ENCODE measurements around the gene DOCK8.
"Not testable (repeated sequence)": the region's sequence is repeated elsewhere in the genome, so short reads cannot be mapped to it uniquely, and the experiment has no call there.

Gene DOCK8

DNA sequence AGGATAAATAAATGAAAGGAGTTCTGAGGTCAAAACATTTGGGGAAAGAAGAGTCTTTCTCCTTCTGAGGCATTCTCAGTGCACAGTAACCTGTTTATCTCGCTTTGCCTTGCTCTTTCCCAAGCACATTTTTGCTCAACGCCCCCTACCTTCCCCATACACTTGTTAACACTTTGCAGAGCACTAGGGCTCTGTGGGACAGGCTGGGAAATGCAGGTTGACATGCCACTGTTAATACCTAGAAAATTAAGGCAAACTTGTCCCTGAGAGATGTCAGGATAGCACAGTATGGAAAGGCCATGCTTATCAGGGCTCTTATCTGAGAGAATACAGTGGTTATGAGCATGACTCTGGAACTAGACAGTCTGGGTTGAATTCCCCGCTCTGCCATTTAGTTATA is 152.0 kb downstream of the DOCK8 start:
- peak; percentile 18 for DNase-seq (ENCODE audit: low spot score)

DNA sequence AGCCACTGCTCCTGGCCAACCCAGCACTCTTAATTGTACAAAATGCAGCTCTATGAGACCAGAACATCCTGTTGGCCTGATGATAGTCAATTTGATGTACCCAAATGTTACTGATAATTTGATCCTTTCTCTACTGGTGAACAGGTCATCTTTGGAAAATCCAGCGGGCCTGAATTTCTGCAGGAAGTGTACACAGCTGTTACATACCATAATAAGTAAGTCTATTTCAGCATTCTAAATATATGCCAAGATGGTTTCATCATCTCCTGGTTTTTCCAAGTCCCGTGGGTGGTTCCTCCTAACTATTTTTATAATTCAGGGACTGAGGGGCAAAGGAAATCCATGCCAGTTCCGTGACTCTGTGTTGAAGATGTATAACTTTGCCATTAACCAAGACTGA is 155.4 kb downstream of the DOCK8 start:
- no peak for DNase-seq (ENCODE audit: low spot score)

DNA sequence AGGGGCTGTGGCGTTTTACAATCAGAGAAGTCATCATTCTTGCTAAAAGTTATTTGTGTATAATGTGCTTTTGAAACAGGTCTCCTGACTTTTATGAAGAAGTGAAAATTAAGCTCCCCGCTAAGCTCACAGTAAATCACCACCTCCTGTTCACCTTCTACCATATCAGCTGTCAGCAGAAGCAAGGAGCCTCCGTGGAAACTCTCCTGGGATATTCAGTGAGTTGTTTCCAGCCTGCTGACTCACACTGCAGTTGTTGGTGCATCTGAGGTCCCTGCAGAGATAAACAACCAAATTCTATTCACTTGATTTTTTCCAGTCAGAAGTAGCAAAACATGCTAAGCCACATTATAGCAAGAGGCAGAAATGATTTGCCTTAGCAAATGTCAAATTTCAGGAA is 156.7 kb downstream of the DOCK8 start:
- no peak for DNase-seq (ENCODE audit: low spot score)

DNA sequence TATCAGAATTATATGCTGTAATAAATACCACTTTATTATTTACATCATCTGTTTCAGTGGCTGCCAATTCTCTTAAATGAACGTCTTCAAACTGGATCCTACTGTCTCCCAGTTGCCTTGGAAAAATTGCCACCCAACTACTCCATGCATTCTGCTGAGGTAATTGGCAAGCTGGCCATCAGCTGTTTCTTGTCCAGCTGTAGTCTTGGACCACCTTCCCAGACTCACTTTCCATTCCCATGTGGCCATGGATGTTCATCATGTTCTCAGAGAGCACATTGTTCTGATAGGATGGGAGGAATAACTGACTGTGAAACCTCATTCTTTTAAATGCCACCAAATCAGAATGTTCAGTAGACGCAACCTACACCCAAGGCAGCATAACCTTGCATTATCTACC is 157.5 kb downstream of the DOCK8 start:
- no peak for DNase-seq (ENCODE audit: low spot score)

DNA sequence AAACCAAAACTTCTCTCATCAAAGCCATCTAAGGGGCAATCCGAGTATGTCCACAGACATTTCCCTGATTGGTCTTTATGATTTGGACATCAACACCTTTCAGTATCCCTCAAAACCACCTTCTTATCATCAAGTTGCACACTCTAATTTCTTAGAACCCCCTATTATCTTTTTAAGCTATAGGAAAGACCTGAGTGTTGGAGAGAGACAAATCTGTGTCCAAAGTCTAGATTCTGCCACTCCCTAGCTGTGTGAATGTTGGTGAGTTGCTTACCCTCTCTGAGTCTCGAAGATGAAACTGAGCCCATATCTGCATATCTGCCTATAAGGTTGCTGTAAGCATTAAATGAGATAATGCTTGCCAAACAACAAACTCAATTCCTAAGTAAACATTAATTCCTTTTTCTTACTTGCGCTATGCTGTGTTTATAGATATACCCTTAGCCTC is 159.1 kb downstream of the DOCK8 start:
- DNase-seq (ENCODE audit: low spot score) = no peak

DNA sequence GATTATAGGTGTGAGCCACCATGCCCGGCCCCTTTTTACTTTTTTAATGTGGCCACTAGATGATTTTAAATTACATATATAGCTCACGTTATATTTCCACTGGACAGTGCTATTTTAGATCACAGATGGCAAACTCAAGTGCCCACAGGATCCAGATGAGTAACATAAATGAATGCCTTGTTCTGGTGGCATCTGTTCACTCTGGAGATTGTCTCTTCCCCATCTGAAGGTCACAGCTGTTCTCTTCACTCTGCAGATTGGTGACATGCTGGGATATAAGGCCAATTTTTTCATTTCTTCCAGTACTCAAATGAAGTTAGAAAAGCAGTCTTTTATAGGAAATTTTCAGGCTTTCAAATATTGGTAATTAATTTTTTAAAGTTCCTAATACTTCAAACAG is 160.1 kb downstream of the DOCK8 start:
- DNase-seq (ENCODE audit: low spot score) = no peak

DNA sequence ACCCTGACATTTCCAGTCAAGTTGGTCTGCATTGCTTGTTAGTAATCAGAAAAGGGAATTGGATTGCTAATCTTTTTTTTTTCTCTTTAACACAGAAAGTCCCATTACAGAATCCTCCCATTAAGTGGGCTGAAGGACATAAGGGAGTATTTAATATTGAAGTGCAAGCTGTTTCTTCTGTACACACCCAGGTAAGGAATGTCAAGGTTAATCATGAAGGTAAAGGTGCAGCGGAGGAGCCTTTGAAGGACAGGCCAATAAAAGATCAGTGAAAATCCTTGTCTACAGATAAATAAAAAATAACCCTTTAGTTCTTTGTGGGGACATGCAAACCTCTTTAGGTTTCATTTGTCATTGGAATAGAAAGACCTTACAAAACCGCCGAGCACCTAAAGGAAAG is 161.4 kb downstream of the DOCK8 start:
- no peak for DNase-seq (ENCODE audit: low spot score)

DNA sequence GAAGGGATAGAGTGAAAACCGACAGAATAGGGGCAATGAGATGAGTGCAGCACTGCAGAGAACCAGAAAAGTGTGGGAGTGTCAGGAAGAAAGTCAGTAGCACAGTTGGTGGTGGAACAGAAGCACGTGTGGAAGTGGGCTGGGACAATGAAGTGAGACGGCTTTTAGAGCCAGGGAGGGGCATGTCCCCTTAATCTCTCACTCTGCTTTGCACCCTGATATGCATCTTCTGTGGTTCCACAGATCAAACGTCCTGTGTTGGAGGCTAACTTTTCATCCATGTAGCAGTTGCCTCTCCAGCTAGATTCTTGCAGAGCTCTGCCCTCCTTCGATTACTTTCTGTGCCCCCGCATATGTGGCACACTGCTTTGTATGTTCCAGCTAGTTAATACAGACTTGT is 163.6 kb downstream of the DOCK8 start:
- DNase-seq (ENCODE audit: low spot score) = no peak

DNA sequence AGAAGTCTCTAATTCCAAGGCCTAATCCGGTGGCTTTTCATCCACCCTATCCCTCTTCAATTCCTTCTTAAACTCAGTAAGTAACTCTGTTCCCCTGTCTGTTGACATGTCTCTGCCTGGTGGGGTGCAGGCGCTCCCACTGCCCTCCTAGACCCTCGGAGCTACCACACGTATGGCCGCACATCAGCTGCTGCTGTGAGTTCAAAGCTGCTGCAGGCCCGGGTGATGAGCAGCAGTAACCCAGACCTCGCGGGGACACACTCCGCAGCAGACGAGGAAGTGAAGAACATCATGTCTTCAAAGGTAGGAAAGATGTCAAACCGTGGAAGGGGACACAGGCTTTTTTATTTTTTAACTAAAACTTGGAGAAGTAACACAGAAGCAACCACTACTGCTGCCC is 167.7 kb downstream of the DOCK8 start:
- no peak for DNase-seq (ENCODE audit: low spot score)

DNA sequence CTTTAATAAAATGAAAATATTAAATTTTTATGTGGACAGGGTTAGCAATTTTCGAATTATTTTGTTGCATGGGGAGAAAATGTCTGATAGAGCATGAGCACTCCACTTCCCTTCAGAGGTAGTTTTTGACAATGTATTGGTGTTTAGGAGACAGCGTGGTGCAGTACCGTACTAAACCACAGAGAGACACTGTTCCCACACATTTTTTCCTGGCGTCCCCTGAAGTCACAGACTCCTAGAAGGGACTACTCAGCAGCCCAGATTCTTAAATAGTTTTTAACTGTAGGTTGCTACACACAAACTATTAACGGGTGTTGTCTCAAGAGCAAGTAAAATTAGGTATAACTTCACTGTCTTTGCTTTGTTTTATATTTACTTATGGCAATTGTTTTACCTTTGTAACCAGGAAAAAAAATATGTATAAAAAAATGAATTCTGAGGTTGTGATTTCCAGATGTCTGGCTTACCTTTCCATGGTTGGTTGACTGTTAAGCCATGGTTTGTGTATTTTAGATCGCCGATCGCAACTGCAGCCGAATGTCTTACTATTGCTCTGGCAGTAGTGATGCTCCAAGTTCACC is 171.2 kb downstream of the DOCK8 start:
- peak; percentile 72 for DNase-seq (ENCODE audit: low spot score)

DNA sequence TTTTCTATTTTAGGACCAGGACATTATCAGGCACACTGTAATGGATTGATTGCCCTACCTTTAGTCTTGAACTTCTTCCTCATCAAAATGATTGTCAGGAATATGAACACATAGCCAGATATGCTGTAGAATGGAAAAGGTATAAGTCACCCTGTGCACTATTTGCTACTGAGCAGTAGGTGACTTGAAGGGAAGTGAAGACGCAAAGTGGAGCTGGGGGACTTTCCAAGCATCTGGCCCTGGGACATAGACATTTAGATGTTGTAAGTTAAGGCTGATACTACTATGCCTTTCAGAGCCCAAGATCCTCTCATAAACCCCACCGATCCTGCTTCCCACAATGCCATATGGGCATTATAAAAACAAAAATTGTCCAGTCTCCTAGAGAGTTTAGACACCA is 174.5 kb downstream of the DOCK8 start:
- no peak for DNase-seq (ENCODE audit: low spot score)

DNA sequence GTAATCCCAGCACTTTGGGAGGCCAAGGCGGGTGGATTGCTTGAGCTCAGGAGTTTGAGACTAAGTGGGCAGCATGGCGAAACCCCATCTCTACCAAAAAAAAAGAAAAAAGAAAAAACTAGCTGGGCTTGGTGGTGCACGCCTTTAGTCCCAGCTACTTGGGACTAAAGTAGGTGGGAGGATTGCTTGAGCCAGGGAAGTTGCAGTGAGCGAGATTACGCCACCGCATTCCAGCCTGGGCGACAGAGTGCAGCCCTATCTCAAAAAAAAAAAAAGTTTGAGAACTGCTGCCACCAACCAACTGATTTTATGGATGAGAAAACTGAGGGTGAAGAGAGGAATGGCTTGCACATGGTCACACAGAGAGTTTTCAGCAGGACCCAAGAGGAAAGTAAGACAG is 175.1 kb downstream of the DOCK8 start:
- no peak for DNase-seq (ENCODE audit: low spot score)

DNA sequence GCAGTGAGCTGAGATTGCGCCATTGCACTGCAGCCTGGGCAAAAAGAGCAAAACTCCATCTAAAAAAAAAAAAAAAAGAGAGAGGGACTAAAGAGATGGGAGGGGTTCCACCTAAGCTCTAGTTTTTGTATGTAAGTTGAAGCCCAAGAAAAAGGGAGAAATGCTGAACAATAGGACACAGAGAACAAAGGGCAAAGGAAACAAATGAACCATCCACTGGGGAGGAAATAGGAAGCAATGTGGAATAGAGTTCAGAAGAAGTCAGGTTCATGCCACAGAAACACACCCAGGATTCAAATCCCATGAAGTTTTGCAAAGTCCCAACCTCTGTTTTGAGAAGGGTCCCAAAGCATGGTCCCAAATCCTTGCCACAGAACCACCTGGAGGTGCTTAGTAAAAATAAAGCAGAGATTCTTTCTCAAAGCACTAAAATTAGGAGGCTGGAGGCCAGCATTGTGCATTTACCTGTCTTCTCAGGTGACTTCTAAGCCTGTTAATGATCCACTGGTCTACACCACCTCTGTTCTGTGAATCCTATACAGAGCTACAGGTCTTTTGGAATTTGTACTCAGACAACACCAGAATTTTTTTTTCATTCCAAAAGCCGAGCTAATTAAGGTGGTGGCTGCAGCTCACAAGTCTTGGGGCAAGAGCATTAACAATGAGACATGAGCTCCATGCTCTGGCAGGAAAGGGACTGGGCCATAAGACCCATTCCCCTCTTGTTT is 177.6 kb downstream of the DOCK8 start:
- no peak for DNase-seq (ENCODE audit: low spot score)

DNA sequence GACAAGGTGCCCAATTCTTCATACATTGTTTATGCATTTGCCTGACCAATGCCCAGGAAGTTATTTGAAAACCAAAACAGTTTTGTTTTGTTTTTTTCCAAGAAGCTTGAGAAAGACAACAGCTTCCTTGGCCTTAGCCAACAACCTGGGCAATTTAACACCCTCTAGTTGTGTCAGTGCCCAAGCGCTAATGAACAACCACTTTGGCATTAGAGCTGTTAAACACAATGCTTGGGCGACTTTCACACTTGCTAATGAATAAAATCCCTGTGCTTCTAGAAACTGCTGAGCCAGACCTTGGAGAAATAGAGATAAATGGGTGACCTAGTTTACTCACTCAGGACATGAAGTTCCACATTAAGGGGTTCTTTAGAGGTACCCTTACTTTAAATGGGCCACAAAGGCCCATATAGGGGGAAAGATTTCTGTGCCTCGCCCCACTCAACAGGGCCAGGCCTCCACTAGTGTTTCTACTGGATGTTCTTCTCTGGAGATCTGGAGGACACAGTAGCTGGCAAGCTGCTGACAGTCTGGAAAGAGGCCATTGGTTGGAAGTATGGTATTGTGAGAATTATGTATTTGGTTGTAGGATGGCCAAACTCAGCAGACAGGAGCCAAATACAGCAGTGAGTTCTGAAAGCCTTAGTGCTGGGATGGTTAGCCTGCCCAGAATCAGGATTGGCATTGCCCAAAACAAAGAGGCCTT is 179.8 kb downstream of the DOCK8 start:
- no peak for DNase-seq (ENCODE audit: low spot score)

DNA sequence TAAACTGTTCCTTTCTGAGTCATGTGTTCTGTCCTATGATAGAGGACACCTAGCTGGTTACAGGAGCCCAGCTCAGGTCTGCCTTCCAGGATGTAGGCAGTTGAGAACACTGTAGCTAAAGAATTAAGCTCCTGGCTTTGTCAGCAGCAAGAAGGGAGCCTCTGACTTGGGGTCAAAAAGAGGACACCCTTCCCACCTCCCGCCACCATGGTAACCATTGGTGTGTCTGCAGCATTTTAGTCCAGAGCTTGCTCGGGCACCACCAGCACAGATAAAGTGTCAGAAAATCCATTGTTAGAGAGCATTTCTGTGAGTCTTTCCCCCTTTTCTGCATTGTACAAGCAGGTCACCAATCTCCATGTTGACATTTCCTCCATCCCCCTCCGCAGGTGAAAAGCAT is 181.7 kb downstream of the DOCK8 start:
- no peak for DNase-seq (ENCODE audit: low spot score)

DNA sequence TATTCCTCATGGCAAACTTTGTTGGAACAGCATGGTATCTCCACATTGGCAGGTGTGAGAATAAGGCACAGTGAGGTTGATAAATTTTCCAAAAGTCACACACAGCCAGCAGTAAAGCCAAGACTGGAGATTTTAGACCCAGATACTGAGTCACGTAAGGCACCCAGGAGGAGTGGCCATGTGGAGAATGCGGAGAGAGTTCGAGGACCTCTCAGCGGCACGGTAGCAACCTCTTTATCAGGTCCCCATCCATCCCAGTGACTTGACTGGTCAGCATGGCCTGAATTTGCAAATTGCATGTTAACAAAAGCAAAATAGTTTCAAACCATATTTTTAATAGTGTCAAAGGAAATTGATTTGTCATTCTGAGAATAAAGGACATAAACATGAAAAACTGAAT is 183.4 kb downstream of the DOCK8 start:
- DNase-seq (ENCODE audit: low spot score) = no peak

DNA sequence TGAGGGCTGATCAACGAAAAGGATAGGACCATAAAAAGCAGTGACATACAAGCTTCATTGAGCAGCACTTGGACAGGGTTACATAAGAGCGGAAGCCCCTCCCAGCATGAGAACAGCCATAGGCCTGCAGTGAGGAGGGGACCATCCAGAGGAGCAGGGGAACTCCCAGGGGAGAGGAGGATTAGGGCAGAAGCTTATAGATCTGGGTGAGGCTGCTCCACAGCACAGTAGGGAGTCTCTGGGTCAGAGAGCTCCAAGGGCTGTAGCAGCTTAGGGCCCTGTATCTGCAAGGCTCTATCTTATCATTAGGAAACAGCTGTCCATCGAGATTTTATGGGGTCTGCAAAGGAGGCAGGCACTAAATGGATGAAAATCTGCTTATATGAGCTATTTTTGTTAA is 186.6 kb downstream of the DOCK8 start:
- no peak for DNase-seq (ENCODE audit: low spot score)

DNA sequence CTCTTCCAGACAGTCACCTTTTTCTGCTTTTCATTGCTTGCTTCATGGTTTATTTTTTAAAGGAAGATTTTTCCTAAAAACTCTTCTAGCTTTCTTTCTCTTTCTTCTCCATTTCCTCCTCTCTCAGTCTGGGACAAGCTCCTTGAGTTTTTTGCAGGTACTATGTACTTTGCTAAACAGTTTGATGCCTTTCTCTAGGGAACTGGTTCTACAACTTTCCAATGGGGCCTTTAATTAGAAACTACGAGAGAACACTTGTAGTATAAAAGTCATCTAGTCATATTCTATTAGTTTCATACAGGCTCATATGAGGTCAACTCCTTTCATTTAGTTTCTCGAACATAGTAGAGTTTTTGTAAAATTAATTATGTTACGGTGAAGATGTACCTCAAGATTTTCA is 189.6 kb downstream of the DOCK8 start:
- DNase-seq (ENCODE audit: low spot score) = no peak

DNA sequence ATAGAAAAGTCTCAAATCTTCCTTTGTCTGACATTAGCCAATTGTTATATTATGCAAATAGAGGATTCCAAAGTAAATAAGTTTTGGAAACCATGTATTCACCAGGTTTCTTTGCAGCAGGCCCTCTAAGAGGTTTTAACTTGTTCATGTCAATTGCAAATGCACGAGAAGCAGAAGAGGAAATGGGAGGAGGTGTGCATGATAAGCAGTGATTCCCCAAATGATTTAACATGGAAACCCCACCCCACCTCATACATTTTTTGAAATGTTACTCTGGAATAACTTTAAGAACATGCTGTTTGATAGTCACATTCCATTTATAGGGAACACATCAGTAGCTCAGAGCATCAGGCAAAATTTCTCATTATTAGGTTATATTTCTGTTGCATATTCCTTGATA is 190.7 kb downstream of the DOCK8 start:
- no peak for DNase-seq (ENCODE audit: low spot score)

DNA sequence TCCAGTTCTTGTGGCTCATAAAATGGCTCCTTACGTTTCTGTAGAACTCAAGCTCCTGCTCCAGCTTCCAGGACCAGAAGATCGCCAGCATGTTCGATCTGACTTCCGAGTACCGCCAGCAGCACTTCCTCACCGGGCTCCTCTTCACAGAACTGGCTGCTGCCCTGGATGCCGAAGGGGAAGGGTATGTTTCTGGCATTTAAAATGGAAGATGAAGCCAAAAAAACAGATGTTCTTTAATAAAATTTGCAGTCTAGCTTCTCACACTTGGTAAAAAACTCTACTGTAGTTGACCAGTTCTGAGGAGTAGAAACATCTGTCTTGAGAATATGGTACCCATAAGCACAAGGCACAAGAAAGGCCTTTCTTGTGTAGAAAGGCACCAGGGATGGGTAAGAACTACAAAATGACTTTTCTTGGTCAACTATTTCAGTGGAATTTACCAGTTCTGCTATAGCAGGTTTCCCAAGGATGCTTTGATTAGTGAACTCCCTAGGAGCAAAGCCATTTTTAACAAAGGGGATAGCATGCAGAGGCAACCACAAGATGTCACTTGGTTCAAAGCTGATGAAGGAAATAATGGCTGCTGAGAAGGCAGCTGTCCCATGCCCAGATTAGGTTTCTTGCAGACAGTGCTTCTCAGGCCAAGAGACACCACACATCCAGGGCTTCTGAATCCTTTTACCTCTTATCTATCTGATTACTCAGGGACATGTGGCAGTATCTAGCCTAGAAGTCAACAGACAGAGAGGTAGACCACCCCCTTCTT is 192.4 kb downstream of the DOCK8 start:
- DNase-seq (ENCODE audit: low spot score) = no peak

DNA sequence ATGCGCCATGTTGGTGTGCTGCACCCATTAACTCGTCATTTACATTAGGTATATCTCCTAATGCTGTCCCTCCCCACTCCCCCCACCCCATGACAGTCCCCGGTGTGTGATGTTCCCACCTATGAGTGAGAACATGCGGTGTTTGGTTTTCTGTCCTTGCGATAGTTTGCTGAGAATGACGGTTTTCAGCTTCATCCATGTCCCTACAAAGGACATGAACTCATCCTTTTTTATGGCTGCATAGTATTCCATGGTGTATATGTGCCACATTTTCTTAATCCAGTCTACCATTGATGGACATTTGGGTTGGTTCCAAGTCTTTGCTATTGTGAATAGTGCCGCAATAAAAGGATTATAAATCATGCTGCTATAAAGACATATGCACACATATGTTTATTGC is 195.0 kb downstream of the DOCK8 start:
- not testable (repeated sequence) for DNase-seq (ENCODE audit: low spot score)

DNA sequence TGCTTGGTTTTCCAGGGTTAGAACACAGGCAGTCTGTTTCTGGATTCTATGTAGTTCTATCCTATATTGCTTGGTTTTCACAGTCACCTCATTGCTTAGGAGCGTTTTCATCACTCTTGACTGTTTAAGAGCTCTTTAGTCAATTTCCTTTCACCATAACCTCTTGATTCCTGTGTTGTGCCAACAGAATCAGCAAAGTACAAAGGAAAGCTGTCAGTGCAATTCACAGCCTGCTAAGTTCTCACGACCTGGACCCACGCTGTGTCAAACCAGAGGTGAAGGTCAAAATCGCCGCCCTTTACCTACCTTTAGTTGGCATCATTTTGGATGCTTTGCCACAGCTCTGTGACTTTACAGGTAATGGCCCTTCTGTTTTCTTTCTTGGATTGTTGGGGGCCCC is 199.9 kb downstream of the DOCK8 start:
- no peak for DNase-seq (ENCODE audit: low spot score)

Data from iPS-NIHi11 (cell line).